ENCODE measurements around the gene TYROBP.

- no peak for TF ChIP-seq CTCF (IDR thresholded peaks at IDR 0.05)
- no peak for TF ChIP-seq POLR2A (IDR thresholded peaks at IDR 0.05; ENCODE audit: low read depth)
- TF ChIP-seq EP300 (IDR thresholded peaks at IDR 0.05): no peak
Observed at GRCh38 chr19:35932291-35932936, 24.3 kb upstream of the TYROBP start.
